ENCODE results near the gene RTN4IP1.

Gene RTN4IP1, protein sequence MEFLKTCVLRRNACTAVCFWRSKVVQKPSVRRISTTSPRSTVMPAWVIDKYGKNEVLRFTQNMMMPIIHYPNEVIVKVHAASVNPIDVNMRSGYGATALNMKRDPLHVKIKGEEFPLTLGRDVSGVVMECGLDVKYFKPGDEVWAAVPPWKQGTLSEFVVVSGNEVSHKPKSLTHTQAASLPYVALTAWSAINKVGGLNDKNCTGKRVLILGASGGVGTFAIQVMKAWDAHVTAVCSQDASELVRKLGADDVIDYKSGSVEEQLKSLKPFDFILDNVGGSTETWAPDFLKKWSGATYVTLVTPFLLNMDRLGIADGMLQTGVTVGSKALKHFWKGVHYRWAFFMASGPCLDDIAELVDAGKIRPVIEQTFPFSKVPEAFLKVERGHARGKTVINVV

DNA sequence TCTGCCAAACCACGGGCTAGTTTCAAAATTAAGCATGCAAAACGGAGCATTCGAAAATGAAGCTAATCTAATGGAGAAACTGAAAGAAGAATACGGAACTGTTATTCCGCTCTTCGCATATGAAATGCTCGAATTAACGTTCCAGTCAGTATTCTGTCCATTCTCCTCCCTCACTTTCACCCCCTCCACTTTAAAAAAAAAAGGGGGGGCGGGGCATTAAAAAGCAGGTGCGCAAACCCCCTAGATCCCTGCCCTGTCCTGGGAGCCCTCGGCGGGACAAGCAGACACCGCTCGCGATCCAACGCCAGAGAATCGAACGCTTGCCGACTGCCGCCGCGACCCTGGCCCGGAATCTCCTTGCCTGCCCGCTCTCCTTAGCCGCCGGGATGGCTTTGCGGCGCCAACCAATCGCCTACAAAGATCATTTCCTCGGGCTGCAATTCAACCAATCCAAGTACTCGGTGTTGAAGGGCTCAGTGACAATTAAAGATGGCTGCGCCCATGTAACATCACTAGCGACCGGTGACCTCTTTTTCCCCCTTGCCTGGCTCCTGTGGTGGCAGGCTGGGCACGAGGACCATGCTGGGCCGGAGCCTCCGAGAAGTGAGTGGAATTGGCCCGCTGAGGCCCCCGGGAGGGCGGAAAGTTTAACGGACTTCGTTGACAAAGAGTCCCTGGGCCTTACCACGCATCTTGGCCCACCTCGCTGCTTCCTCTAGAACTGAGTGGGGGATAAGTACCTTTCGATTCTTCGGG, at the start of gene RTN4IP1, which contains the start of gene QRSL1:
Gene RTN4IP1 (minus strand): TSS at position 396 of the 756 bp plus-strand sequence. CDS start 477 bp downstream, outside the sequence.
Gene QRSL1 (plus strand): TSS at position 476 of the 756 bp plus-strand sequence. CDS start 104 bp downstream, at position 580.
- DNase-seq = peak; percentile 89

DNA sequence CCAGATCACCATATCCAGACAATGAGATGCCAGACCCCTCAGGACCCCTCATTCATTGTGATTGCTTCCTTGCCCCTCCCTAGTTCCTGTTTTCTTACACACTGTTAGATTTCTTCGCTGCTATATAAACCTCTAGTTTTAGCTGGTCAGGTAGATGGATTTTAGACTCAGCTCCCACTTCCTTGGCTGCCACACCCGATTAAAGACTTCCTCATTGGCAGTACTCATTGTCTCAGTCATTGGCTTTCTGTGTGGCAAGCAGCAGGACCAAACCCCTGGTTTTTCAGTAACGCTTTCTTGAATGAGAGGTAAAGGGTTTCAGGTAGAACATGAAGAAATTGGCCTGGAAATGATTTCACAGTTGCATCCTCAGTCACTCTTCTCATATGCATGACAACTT, 48.0 kb upstream of the RTN4IP1 start:
- DNase-seq = no peak

DNA sequence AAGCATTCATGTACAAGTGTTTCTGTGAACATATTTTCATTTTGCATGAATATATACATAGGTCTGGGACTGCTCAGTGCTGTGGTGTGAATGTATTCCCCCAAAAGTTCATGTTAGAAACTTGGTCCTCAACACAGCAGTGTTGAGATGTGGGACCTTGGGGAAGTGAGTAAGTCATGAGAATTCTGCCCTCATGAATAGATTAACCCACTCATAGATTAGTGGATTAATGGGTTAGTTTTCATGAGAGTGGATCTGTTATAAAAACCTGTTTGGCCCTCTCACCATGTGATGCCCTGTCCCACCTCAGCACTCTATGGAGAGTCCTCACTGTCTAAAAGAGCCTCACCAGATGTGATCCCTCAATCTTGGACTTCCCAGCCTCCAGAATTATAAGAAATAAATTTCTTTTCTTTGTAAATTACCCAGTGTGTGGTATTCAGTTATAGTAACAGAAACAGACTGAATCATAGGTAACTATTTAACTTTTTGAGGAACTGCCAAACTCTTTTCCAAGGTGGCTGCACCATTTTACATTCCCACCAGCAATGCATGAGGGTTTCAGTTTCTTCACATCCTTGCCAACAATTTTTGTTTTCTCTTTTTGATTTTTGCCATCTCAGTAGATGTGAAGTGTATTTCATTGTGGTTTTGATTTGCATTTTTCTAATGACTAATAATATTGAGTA, 45.4 kb upstream of the RTN4IP1 start:
- DNase-seq = no peak

DNA sequence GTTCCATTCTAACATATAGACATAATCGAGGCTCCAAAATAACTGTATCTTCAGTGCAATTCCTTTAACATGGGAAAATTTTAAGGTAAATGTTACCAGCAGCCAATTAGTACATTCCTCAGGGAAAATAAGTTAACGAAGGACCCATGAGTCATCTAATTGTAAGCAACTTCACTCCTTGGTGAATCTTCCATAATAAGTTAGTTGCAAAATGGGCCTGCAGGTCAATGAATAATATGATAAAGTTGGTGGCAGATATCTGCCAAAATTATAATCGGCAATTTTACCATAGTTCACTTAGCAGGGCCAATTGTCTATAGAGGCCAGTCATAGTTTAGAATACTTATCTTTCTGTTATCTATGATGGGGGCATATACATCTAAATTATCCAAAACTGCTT, 42.4 kb upstream of the RTN4IP1 start:
- no peak for DNase-seq

- DNase-seq = no peak
These were observed 40.9 kb upstream of the RTN4IP1 start for GRCh38 chr6:106670236-106670635.

DNA sequence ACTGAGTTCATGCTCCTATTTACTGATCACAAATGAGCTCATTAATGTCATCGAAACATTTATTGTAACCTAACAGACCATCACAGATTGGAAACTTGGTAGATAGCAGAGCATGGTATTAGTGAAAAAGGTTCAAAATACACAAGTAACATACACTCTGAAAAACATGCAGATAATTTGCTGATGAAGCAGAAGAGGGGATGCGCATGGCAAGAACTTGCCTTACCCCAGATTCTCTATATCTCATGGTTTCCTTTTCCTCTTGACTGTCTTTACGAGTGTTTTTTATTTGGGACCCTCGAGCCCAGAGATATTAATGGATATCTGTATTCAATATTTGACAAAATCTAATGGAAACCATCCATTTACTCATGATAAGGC, 37.7 kb upstream of the RTN4IP1 start:
- DNase-seq = no peak

- DNase-seq = no peak
These were observed 37.2 kb upstream of the RTN4IP1 start for GRCh38 chr6:106666282-106667021.

GRCh38 chr6:106662458-106662857, 33.2 kb upstream of the RTN4IP1 start:
- DNase-seq = no peak

- no peak for DNase-seq
These were observed 30.6 kb upstream of the RTN4IP1 start for GRCh38 chr6:106659859-106660258.

DNA sequence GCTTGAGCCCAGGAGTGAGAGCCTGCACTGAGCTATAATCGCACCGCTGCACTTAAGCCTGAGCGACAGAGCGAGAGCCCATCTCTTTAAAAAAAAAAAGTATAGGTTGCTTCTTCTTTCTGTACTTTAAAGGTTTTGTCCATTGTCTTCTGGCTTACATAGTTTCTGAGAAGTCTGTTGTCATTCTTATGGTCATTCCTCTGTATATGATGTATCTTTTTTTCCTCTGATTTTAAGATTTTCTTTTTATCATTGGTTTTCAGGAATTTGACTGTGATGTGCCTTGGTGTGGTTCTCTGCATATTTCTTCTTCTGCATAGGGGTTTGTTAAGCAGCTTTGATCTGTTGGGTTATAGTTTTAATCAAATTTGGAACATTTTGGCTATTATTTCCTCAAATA, 29.2 kb upstream of the RTN4IP1 start:
- no peak for DNase-seq

DNA sequence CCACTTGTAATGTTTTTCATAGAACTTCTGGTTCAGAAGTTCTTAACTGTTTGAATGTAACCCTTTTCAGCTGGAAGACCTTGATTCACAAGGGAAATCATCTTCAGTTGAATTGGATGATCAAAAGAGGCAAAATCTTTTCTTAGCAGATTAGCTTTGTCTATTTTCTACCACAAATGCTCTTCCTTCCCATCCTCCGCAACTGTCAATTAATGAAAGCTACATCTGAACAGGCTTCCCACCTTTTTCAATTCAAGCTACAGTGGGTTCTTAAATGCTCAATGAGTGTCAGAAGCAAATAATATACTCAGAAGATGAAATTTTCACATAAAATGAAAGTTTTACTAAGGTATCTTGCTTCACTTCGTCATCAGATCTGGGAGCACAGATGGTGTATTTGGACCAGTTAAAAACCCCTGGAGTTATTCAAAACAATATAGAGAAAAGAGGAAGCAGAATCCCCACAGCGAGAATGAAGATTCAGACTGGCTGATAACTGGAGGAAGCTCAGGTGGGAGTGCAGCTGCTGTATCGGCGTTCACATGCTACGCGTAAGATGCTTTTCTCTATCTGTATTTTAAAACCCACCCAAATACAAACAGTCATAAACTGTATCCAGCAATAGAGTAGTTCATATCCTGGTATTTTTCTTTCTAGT, 19.5 kb upstream of the RTN4IP1 start:
- DNase-seq = no peak

DNA sequence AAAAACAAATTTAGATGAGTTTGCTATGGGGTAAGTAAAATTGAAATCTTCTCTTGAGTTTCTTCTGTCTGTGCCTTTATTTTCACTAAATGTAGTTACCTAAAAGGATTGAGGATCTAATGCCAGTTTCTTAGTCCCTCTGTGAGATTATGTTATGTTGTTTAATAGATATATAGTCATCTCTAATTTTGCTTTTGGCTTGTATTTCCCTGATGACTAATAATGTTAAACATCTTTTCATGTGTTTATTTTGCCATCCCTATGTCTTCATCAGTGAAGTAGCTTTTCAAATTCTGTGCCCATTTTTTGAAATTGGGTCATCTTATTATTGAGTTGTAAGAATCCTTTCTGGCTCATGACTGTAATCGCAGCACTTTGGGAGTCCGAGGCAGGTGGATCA, 13.8 kb upstream of the RTN4IP1 start:
- DNase-seq = no peak

DNA sequence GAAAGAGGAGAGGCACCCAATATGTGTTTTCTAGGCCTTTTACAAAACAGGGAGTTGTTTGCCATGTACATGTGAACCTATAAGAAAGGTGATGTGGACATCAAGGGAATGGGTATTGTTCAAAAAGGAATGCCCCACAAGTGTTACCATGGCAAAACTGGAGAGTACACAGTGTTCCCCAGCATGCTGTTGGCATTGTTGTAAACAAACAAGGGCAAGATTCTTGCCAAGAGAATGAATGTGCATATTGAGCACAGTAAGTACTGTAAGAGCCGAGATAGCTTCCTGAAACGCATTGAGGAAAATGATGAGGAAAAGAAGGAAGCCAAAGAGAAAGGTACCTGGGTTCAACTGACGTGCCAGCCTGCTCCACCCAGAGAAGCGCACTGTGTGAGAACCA, 13.2 kb upstream of the RTN4IP1 start:
- DNase-seq = no peak

DNA sequence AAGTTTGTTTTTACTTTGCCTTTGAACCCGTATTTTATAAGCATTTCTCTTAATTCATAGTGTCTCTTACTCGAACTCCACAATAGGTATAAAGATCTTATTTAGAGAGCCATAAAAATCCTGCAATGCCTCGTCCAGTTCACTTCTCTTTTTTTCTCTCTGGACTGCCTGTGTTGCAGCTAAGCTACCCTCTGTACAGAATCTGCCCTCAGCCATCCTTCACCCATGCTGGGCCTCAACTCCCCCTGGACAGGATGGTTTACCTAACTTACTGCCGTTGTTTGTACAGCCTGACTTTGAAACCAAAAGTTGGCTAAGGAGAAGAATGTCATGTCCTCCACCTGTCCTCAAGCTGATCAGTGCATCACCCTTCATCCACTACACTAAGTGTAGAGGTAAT, 10.5 kb upstream of the RTN4IP1 start:
- DNase-seq = no peak

DNA sequence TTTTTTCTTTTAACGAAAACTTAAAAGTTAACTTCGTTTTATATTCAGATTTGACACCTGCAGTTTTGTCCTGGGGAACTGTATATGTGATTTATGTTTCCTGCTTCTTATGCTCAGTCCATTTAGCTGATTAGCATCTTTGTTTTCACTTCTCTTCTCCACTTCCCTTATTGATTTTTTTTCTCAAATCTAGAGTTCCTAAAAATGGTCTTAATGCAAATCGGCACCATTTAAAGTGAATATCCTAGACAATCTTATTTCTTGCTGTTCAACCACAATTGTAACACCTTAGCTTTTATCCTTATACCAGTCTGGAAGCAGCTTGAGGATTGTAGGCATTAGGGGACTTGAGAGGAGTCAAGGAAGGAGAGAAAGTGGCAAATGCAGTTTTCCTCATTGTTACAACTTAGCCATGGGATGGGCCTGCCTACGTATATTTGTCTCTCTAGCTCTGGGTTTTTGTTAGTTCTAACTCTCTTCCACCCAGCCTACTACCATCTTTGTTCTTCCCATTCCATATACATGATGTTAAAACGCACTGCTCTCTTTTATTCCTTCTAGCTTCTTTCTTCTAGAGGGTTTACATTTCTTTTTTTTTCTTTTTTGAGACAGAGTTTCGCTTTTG, 8.5 kb upstream of the RTN4IP1 start:
- no peak for DNase-seq

- DNase-seq = no peak
These were observed 7.9 kb upstream of the RTN4IP1 start for GRCh38 chr6:106637051-106637716.

DNA sequence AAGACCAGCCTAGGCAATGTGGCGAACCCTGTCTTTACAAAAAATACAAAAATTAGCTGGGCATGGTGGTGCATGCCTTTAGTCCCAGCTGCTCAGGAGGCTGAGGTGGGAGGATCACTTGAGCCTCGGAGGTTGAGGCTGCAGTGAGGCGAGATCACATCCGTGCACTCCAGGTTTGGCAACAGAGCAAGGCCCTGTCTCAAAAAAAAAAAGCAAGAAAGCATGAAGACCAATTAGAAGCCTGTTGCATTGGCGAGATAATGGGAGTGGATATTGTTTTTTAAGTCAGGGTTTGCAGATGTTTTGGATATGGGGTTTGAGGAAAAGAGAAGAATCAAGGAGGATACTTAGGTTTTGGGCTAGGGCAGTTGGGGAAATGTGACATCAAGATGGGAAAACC, 5.3 kb upstream of the RTN4IP1 start:
- no peak for DNase-seq

DNA sequence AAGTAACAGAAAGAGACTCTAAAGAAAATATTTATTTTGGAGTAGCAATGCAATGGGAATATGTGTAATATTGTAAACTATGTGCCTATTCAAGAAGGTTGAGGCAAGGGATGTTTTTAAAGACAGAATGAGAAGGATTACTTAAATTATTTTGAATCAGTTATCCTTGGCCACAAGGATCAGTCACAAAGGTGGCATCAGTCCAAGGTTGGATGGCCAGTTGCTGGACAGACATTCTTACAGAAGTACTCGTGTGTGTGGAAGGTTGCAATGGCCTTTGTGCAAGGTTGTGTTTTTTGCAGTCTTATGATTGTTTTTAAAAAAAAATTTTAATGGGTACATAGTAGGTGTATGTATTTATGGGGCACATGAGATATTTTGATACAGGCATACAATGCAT, 2.0 kb upstream of the RTN4IP1 start:
- no peak for DNase-seq

DNA sequence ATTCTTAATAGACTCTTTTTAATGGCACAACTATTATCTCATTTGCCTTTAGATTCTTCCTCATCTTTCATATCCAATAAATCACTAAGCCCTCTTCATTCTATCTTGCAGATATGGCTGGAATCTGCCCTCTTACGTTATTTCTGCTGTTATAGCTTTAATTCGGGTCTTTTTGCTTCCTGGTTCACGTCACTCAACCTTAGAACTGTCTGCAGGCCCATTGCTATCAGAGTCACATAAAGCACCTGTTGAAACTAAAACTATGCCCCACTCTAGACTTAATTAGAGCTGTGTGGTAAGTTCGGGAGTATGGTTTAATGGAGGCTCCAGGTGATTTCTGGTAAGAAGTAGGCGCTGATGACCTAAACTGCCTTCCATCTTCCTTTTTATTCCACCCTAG, 1.1 kb upstream of the RTN4IP1 start:
- no peak for DNase-seq

DNA sequence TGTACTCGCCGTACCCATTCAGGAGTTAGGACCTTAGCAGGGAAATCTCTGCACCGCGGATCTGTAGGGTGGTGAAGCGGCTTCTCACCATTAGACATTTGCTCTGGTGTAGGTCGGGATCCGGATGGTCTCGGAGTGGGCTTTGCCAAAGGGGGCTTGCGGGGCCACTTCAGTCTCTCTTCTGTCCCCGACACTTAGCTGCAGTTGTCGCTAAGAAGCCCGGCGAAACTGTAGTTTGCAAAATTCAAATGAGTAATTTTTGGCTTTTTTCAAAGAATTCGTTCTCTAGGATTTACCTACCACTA, 513 bp upstream of the RTN4IP1 start:
- DNase-seq = no peak

DNA sequence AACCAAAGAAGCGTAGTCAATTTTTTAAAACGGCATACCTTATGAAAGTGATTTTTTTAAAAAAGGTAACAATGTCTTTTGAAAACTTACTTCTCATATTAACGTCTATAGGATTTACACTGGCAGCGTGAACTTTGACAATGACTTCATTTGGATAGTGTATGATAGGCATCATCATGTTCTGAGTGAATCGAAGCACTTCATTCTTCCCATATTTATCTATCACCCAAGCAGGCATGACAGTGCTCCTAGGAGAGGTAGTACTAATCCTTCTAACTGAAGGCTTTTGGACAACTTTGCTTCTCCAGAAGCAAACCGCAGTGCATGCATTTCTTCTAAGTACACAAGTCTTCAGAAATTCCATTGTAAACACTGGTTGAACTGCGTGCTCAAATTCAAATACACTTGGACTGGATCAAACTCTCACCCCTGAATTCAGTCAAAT, 618 bp downstream of the RTN4IP1 start:
- DNase-seq = peak; percentile 12
